GM19467 (cell line): Measurements from ENCODE around the gene MAGEB3.

Experiments used
- ATAC-seq: cut with Tn5 transposase; IDR thresholded peaks from one replicate; pipeline ENCODE4 v1.9.1; 2021; ENCODE audit warnings: mild to moderate bottlenecking, moderate library complexity; ENCODE audit not compliant: unreplicated experiment

MAGEB3 gene

DNA sequence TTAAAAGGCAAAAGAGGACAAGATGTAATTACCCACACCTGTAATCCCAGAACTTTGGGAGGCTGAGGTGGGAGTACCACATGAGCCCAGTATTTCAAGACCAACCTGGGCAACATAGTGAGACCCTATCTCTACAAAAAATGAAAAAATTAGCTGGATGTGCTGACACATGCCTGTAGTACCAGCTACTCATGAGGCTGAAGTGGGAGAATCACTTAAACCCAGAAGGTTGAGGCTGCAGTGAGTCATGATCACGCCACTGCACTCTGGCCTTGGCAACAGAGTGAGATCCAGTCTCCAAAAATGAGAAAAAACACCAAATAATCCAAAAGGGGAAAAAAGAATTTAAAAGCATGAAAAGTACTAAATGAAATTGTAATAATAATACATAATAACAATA, 47.9 kb downstream of the MAGEB3 start:
- ATAC-seq, result no peak

DNA sequence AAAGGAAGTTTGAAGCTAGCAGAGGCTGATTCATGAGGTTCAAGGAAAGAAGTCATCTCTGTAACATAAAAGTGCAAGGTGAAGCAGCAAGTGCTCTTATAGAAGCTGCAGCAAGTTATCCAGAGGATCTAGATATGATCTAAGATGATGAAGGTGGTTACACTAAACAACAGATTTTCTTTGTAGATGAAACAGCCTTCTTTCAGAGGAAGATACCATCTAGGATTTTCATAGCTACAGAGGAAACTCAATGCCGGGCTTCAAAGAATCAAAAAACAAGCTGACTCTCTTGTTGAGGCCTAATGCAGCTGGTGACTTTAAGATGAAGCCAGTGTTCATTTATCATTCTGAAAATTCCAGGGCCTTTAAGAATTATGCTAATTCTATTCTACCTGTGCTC, 50.0 kb downstream of the MAGEB3 start:
- ATAC-seq, result no peak

DNA sequence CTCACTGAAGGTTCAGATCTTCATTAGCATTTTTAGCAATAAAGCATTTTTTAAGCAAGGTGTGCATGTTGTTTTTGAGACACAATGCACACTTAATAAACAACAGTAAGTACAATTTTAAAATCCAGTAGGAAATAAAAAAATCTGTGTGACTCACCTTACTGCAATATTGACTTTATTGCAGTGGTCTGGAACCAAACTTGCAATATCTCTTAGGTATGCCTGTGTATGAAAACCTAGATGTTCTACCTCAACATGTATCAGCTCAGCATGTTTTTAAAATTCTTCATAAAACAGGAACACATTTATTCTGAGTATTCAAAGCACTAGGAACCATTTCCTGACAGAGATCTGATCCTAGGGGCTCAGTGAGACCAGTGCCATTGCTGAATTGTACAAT, 52.1 kb downstream of the MAGEB3 start:
- ATAC-seq, result no peak

DNA sequence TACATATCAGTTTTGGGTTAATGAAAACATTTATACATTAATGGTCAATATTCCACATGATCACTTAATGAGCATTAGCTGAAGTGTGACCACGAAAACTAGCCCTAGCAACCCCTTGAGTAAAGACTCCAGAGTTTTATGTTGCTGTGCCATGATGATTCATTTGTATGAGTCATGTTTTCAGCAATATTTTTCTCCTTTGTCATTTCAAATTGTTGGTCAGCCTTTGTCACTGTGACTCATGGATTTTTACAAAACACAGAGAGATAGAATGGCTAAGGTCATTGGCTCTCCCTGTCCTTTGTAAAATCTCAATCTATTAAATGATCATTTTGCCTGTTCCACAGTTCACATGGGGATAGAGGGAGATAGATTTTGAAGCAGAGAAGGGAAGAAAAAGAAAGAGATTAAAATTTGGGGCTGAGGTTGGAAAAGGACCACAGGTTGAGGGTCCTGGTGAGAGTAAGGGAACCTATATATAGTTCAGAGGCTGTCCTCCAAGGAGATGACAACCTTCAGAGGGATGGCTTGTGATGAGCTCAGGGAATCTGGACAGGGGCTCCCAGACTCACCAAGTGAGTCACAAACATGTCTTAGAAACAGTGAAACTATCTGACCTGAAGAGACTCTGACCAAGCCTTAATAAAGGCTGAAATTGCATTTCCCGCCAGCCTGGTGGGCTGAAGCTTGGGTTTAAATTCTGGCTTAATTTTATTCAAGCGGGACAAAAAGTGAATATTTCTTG, 53.2 kb downstream of the MAGEB3 start:
- no peak for ATAC-seq
